NCI-H2171 (cell line): ENCODE data around the gene LAMA3.

Experiments used
- DNase-seq: peaks from one replicate; lab custom pipeline; 2025; lab: John Stamatoyannopoulos, UW

Gene LAMA3

GRCh38 chr18:23824669-23825068 lies 135.4 kb downstream of the LAMA3 start:
- DNase-seq: no peak

- DNase-seq: no peak
Measured at GRCh38 chr18:23825496-23825895, 136.2 kb downstream of the LAMA3 start.

- DNase-seq: no peak
Measured at GRCh38 chr18:23825978-23826405, 136.7 kb downstream of the LAMA3 start.

GRCh38 chr18:23826850-23827620 lies 137.8 kb downstream of the LAMA3 start:
- no peak for DNase-seq

GRCh38 chr18:23827681-23828080 lies 138.4 kb downstream of the LAMA3 start:
- DNase-seq: no peak

- DNase-seq: no peak
Measured at GRCh38 chr18:23828426-23828825, 139.2 kb downstream of the LAMA3 start.

GRCh38 chr18:23832911-23833310 lies 143.7 kb downstream of the LAMA3 start:
- no peak for DNase-seq

GRCh38 chr18:23833714-23834113 lies 144.5 kb downstream of the LAMA3 start:
- DNase-seq: no peak

- DNase-seq: no peak
Measured at GRCh38 chr18:23835091-23835490, 145.8 kb downstream of the LAMA3 start.

GRCh38 chr18:23835506-23835905 lies 146.3 kb downstream of the LAMA3 start:
- DNase-seq: no peak

GRCh38 chr18:23837591-23837990 lies 148.3 kb downstream of the LAMA3 start:
- DNase-seq: no peak

- DNase-seq: no peak
Measured at GRCh38 chr18:23838233-23838632, 149.0 kb downstream of the LAMA3 start.

GRCh38 chr18:23838801-23839366 lies 149.6 kb downstream of the LAMA3 start:
- no peak for DNase-seq

- DNase-seq: no peak
Measured at GRCh38 chr18:23842305-23842704, 153.1 kb downstream of the LAMA3 start.

GRCh38 chr18:23844991-23845680 lies 155.9 kb downstream of the LAMA3 start:
- DNase-seq: no peak

GRCh38 chr18:23845988-23846630 lies 156.9 kb downstream of the LAMA3 start:
- DNase-seq: no peak

GRCh38 chr18:23847321-23847986 lies 158.2 kb downstream of the LAMA3 start:
- no peak for DNase-seq

- no peak for DNase-seq
Measured at GRCh38 chr18:23849141-23849540, 159.9 kb downstream of the LAMA3 start.

- DNase-seq: no peak
Measured at GRCh38 chr18:23850215-23850614, 161.0 kb downstream of the LAMA3 start.

GRCh38 chr18:23851470-23852002 lies 162.3 kb downstream of the LAMA3 start:
- DNase-seq: no peak

GRCh38 chr18:23852236-23853045 lies 163.2 kb downstream of the LAMA3 start:
- DNase-seq: no peak
